H9 (cell line): Measurements from ENCODE around the gene GAS5. TPM values are rescaled to one million over a fixed set of nuclear protein-coding genes. Genes with fewer than 3 reads are reported as not detected.

ENCODE experiments used
- DNase-seq: peaks from one replicate; pipeline ENCODE4 v3.0.0-alpha.2; 2017
- H2AFZ ChIP-seq: one replicate; pipeline ENCODE4 v1.6.1; 2013; ENCODE audit warnings: mild to moderate bottlenecking, low read length, control low read depth, moderate library complexity
- H2AK5ac ChIP-seq: 2 replicates; pipeline ENCODE4 v1.6.1; 2013; ENCODE audit warnings: low read length, control low read depth, mixed read lengths; ENCODE audit not compliant: insufficient read length
- H2BK120ac ChIP-seq: one replicate; pipeline ENCODE4 v1.6.1; 2013; ENCODE audit warnings: low read depth, mild to moderate bottlenecking, low read length, control low read depth, inconsistent platforms; ENCODE audit not compliant: poor library complexity, severe bottlenecking
- H2BK12ac ChIP-seq: 2 replicates; pipeline ENCODE4 v1.6.1; 2013; ENCODE audit warnings: low read length, control low read depth, mixed read lengths, low read depth; ENCODE audit not compliant: insufficient read length
- H2BK15ac ChIP-seq: 2 replicates; pipeline ENCODE4 v1.6.1; 2013; ENCODE audit warnings: low read depth, low read length, control low read depth
- H2BK20ac ChIP-seq: one replicate; pipeline ENCODE4 v1.6.1; 2013; ENCODE audit warnings: low read depth, mild to moderate bottlenecking, low read length, control low read depth, inconsistent platforms; ENCODE audit not compliant: poor library complexity, severe bottlenecking
- H2BK5ac ChIP-seq: 2 replicates; pipeline ENCODE4 v1.6.1; 2013; ENCODE audit warnings: low read length, control low read depth, mixed read lengths; ENCODE audit not compliant: insufficient read length
- H3K14ac ChIP-seq: 2 replicates; pipeline ENCODE4 v1.6.1; 2013; ENCODE audit warnings: low read length, control low read depth; ENCODE audit not compliant: insufficient read depth
- H3K18ac ChIP-seq: 2 replicates; pipeline ENCODE4 v1.6.1; 2013; ENCODE audit warnings: low read depth, mild to moderate bottlenecking, mixed read lengths, low read length, control low read depth; ENCODE audit not compliant: insufficient read length
- H3K23ac ChIP-seq: 2 replicates; pipeline ENCODE4 v1.6.1; 2013; ENCODE audit warnings: low read length, control low read depth, mixed read lengths, low read depth; ENCODE audit not compliant: insufficient read length
- H3K23me2 ChIP-seq: 2 replicates; pipeline ENCODE4 v1.6.1; 2013; ENCODE audit warnings: low read depth, mild to moderate bottlenecking, mixed read lengths, low read length, control low read depth; ENCODE audit not compliant: insufficient read length, poor library complexity, severe bottlenecking
- H3K27ac ChIP-seq: 2 replicates; pipeline ENCODE4 v1.5.1; 2013; ENCODE audit warnings: low read length, control low read depth, mixed read lengths, low read depth; ENCODE audit not compliant: insufficient read length
- H3K27me3 ChIP-seq: 2 replicates; pipeline ENCODE4 v1.6.1; 2013; ENCODE audit warnings: low read length, control low read depth, inconsistent platforms; ENCODE audit not compliant: insufficient read depth
- H3K4ac ChIP-seq: 2 replicates; pipeline ENCODE4 v1.6.1; 2013; ENCODE audit warnings: low read depth, mild to moderate bottlenecking, control low read depth, inconsistent platforms, low read length, moderate library complexity
- H3K4me1 ChIP-seq: 2 replicates; pipeline ENCODE4 v1.6.1; 2013; ENCODE audit warnings: low read length, control low read depth, inconsistent platforms; ENCODE audit not compliant: insufficient read depth
- H3K4me2 ChIP-seq: 2 replicates; pipeline ENCODE4 v1.6.1; 2013; ENCODE audit warnings: low read length, control low read depth, mixed read lengths; ENCODE audit not compliant: insufficient read length, insufficient read depth
- H3K56ac ChIP-seq: 2 replicates; pipeline ENCODE4 v1.6.1; 2013; ENCODE audit warnings: low read depth, mild to moderate bottlenecking, mixed read lengths, low read length, control low read depth; ENCODE audit not compliant: insufficient read length
- H3K79me1 ChIP-seq: 2 replicates; pipeline ENCODE4 v1.6.1; 2013; ENCODE audit warnings: low read depth, mild to moderate bottlenecking, moderate library complexity, low read length, control low read depth, inconsistent platforms; ENCODE audit not compliant: insufficient read depth, poor library complexity, severe bottlenecking
- H3K79me2 ChIP-seq: 2 replicates; pipeline ENCODE4 v1.6.1; 2013; ENCODE audit warnings: low read length, control low read depth, inconsistent platforms; ENCODE audit not compliant: insufficient read depth
- H3K9ac ChIP-seq: 2 replicates; pipeline ENCODE4 v1.6.1; 2013; ENCODE audit warnings: low read length, control low read depth, mixed read lengths; ENCODE audit not compliant: insufficient read length; ENCODE audit errors: extremely low read depth
- H3K9me3 ChIP-seq: one replicate; pipeline ENCODE4 v1.6.1; 2013; ENCODE audit warnings: low read depth, low read length, inconsistent platforms; ENCODE audit not compliant: control insufficient read depth
- H3T11ph ChIP-seq: one replicate; pipeline ENCODE4 v1.6.1; 2013; ENCODE audit warnings: mild to moderate bottlenecking, low read length, control low read depth, inconsistent platforms
- H4K20me1 ChIP-seq: one replicate; pipeline ENCODE4 v1.6.1; 2013; ENCODE audit not compliant: control insufficient read depth, insufficient read length, insufficient read depth
- H4K5ac ChIP-seq: 2 replicates; pipeline ENCODE4 v1.6.1; 2013; ENCODE audit warnings: low read depth, mild to moderate bottlenecking, mixed read lengths, low read length, control low read depth; ENCODE audit not compliant: insufficient read length
- H4K8ac ChIP-seq: replicated peaks from 2 replicates; pipeline ENCODE4 v1.6.1; 2013; ENCODE audit warnings: low read length, control low read depth, mixed read lengths, low read depth; ENCODE audit not compliant: insufficient read length
- H4K91ac ChIP-seq: 2 replicates; pipeline ENCODE4 v1.6.1; 2013; ENCODE audit warnings: low read depth, mild to moderate bottlenecking, moderate library complexity, mixed read lengths, low read length, control low read depth; ENCODE audit not compliant: insufficient read length
- H3K27ac Mint-ChIP-seq, 3 experiments: 2 replicates in 2 of 3; 3 replicates in 1 of 3; pipeline ENCODE4 v1.8.0; 2020 to 2021; ENCODE audit warnings: mixed read lengths in 3 of 3, mild to moderate bottlenecking in 1 of 3, moderate library complexity in 1 of 3
- H3K27me3 Mint-ChIP-seq: 2 replicates; pipeline ENCODE4 v1.8.0; 2021; ENCODE audit warnings: low read depth, mild to moderate bottlenecking, moderate library complexity, mixed read lengths
- H3K36me3 Mint-ChIP-seq, 3 experiments: 2 replicates in 2 of 3; 3 replicates in 1 of 3; pipeline ENCODE4 v1.8.0; 2020 to 2021; ENCODE audit warnings: low read depth in 3 of 3, mixed read lengths in 3 of 3; ENCODE audit not compliant: insufficient read depth in 1 of 3
- H3K4me1 Mint-ChIP-seq, 2 experiments: 2 replicates each; pipeline ENCODE4 v1.8.0; 2020; ENCODE audit warnings: mixed read lengths in 2 of 2
- H3K4me3 Mint-ChIP-seq, 2 experiments: 2 replicates in 1 of 2; 3 replicates in 1 of 2; pipeline ENCODE4 v1.8.0; 2020 to 2021; ENCODE audit warnings: mild to moderate bottlenecking in 2 of 2, mixed read lengths in 2 of 2, moderate library complexity in 1 of 2
- H3K9me3 Mint-ChIP-seq, 2 experiments: 2 replicates in 1 of 2; 3 replicates in 1 of 2; pipeline ENCODE4 v1.8.0; 2020; ENCODE audit warnings: mild to moderate bottlenecking in 2 of 2, mixed read lengths in 2 of 2, moderate library complexity in 1 of 2
- CTCF ChIP-seq: fragments of 200-600 bp; sonication (generic); conservative IDR thresholded peaks from 3 replicates; pipeline ENCODE4 v1.8.0; 2021; ENCODE audit warnings: antibody characterized with exemption, mild to moderate bottlenecking
- WGBS: extraction: QIAGEN DNeasy Blood & Tissue Kit; methylation state at CpG from one replicate; pipeline ENCODE4 v1.1.7; 2013; ENCODE audit warnings: missing lambda C conversion rate, low lambda C conversion rate, mixed read lengths; ENCODE audit not compliant: insufficient read length; ENCODE audit errors: extremely low coverage; 5-methylcytosine and 5-hydroxymethylcytosine counted together
- total RNA-seq: library from RNA; stranded (reverse); gene quantifications from 2 replicates; pipeline ENCODE4 v1.2.1, GENCODE V29; 2021

Gene GAS5
- total RNA-seq, 1 experiment from 2014 or later: 690 TPM

DNA sequence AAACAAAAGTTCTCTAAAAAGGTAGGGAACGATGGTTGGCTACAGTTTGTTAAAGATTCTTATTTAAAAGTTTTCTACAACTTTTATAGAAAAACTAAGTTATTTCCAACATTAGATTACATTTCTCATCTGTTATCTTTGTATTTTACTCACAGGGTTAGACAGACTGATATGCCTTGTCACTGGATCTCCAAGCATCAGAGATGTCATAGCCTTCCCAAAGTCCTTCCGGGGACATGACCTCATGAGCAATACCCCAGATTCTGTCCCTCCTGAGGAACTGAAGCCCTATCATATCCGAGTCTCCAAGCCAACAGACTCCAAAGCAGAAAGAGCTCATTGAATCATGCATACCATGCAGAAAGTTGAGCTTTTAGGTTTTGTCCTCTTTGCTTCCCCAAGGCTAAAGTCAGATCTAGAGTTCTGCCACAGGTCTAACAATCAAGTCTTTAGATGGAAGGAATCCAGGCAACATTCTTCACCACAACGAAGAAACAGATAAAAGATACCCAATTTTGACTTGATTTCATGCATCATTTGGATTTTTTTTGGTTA, 10.3 kb downstream of the GAS5 start:
- H4K91ac ChIP-seq: no peak overlapping the region
- H3K9ac ChIP-seq: no peak overlapping the region
- no peaks in the 10 kb centered on the region for H4K20me1 ChIP-seq
- H4K5ac ChIP-seq: no peak overlapping the region
- H2AFZ ChIP-seq: no peak overlapping the region
- no peak overlapping the region for H2BK12ac ChIP-seq
- no peak for DNase-seq
- H3K36me3 Mint-ChIP-seq: peaks cover 21 to 69% (median 50%) of the 10 kb centered on the region in 3 experiments
- no peak overlapping the region for H3K14ac ChIP-seq
- H3K27ac Mint-ChIP-seq: no peak overlapping the region; a peak in 1 of 7 replicates
- H3K79me2 ChIP-seq: no peaks in the 10 kb centered on the region
- no peaks in the 10 kb centered on the region for H3K9me3 ChIP-seq
- no peaks in the 10 kb centered on the region for H3K9me3 Mint-ChIP-seq
- no peak overlapping the region for H3K18ac ChIP-seq
- H3K4me1 ChIP-seq: no peaks in the 10 kb centered on the region; the same call in 1 of the 2 replicates
- no peak overlapping the region for H3K23ac ChIP-seq
- H2BK5ac ChIP-seq: no peak overlapping the region
- TF ChIP-seq CTCF: no peak
- H4K8ac ChIP-seq: no peak overlapping the region
- no peak overlapping the region for H2BK15ac ChIP-seq
- H3K4ac ChIP-seq: no peak overlapping the region
- H2AK5ac ChIP-seq: no peak overlapping the region
- no peak overlapping the region for H3K4me2 ChIP-seq
- H3K27me3 ChIP-seq: no peaks in the 10 kb centered on the region
- H3K23me2 ChIP-seq: no peaks in the 10 kb centered on the region
- no peak overlapping the region for H3K56ac ChIP-seq
- peaks cover 9 to 10% of the 10 kb centered on the region in 2 experiments for H3K4me1 Mint-ChIP-seq
- H3K27ac ChIP-seq: no peak overlapping the region
- H3K27me3 Mint-ChIP-seq: no peaks in the 10 kb centered on the region
- no peak overlapping the region for H3K4me3 Mint-ChIP-seq
- whole genome bisulfite sequencing: no CpG with 5 or more reads among the region's 4 CpGs
- no peaks in the 10 kb centered on the region for H3K79me1 ChIP-seq
- no peak overlapping the region for H2BK20ac ChIP-seq
- H2BK120ac ChIP-seq: no peak overlapping the region
- no peak overlapping the region for H3T11ph ChIP-seq
